Sigmoid colon (tissue), 4 donors: ENCODE results near the gene DIP2C.

Experiments used
- CTCF ChIP-seq, 4 experiments: fragments of 450-650 bp in 3 of 4; fragments of 200-600 bp in 1 of 4; IDR thresholded peaks; one replicate each; pipeline ENCODE4 v1.5.1; 2016 to 2019; ENCODE audit warnings: antibody characterized with exemption in 4 of 4, mild to moderate bottlenecking in 3 of 4, moderate library complexity in 2 of 4
- POLR2A ChIP-seq, 2 donors: fragments of 450-650 bp; IDR thresholded peaks; one replicate each; pipeline ENCODE4 v1.6.1; 2016; ENCODE audit warnings: antibody characterized with exemption in 2 of 2, mild to moderate bottlenecking in 2 of 2, moderate library complexity in 2 of 2
- POLR2AphosphoS5 ChIP-seq, 4 donors: sonication (generic); formaldehyde crosslinking; IDR thresholded peaks; one replicate each; pipeline ENCODE4 v1.6.1; 2017; ENCODE audit warnings: antibody characterized with exemption in 4 of 4

- TF ChIP-seq POLR2AphosphoS5 (IDR thresholded peaks at IDR 0.05) = no peak
- no peak for TF ChIP-seq CTCF (IDR thresholded peaks at IDR 0.05)
- no peak for TF ChIP-seq POLR2A (IDR thresholded peaks at IDR 0.05)
Measured at GRCh38 chr10:393787-394438, 295.6 kb downstream of the DIP2C start.
